ENCODE measurements around the gene GBF1. TPM values are rescaled to one million over a fixed set of nuclear protein-coding genes. Genes with fewer than 3 reads are reported as not detected.

GBF1 gene, protein sequence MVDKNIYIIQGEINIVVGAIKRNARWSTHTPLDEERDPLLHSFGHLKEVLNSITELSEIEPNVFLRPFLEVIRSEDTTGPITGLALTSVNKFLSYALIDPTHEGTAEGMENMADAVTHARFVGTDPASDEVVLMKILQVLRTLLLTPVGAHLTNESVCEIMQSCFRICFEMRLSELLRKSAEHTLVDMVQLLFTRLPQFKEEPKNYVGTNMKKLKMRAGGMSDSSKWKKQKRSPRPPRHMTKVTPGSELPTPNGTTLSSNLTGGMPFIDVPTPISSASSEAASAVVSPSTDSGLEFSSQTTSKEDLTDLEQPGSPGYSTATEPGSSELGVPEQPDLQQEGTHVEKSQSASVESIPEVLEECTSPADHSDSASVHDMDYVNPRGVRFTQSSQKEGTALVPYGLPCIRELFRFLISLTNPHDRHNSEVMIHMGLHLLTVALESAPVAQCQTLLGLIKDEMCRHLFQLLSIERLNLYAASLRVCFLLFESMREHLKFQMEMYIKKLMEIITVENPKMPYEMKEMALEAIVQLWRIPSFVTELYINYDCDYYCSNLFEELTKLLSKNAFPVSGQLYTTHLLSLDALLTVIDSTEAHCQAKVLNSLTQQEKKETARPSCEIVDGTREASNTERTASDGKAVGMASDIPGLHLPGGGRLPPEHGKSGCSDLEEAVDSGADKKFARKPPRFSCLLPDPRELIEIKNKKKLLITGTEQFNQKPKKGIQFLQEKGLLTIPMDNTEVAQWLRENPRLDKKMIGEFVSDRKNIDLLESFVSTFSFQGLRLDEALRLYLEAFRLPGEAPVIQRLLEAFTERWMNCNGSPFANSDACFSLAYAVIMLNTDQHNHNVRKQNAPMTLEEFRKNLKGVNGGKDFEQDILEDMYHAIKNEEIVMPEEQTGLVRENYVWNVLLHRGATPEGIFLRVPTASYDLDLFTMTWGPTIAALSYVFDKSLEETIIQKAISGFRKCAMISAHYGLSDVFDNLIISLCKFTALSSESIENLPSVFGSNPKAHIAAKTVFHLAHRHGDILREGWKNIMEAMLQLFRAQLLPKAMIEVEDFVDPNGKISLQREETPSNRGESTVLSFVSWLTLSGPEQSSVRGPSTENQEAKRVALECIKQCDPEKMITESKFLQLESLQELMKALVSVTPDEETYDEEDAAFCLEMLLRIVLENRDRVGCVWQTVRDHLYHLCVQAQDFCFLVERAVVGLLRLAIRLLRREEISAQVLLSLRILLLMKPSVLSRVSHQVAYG (N-terminal part only)
- 36.7 and 40.9 TPM in 2 replicates for total RNA-seq

DNA sequence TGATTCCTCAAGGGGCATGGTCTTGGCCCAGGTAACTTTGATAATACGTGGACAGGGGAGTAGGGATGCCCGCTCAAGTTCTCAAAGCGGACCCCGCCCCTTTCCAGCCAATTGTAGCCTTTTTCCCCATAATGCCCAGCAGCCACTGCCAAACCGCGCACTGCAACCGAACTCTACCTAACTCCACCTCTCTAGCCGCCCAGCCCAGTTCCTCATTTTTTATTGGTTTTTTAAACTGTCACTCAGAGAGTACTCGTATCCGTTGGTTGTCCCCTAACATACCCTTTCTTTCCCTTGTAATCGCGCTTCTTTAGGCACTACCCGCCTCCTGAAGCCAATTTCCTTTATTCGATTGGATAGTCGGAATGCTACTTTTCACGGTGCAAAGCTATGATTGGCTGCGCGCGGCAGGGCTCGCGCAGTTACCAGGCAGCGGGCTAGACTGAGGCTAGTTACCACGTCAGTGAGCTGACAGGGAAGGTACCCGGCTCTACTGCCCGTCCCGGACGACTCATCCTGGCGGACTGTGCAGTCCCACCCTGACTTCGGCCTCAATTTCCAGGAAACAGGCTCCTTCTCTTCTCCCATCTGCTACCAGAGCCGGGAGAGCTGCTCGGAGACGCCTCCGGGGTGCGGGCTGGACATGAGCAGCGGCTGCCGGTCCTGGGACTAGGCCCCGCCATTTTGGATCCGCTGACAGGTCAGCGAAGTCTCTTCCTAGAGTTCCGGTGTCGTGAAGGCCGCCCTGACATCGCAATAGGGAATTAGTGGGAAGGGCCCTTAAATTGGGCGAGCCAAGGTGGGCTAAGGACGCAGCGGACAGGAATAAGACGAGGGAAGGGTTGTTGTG lies at the start of gene GBF1:
GBF1 (plus strand) TSS at position 451 of the 850 bp plus-strand sequence. CDS start 13,407 bp downstream, outside the sequence.
- TF ChIP-seq, protein P1, sequence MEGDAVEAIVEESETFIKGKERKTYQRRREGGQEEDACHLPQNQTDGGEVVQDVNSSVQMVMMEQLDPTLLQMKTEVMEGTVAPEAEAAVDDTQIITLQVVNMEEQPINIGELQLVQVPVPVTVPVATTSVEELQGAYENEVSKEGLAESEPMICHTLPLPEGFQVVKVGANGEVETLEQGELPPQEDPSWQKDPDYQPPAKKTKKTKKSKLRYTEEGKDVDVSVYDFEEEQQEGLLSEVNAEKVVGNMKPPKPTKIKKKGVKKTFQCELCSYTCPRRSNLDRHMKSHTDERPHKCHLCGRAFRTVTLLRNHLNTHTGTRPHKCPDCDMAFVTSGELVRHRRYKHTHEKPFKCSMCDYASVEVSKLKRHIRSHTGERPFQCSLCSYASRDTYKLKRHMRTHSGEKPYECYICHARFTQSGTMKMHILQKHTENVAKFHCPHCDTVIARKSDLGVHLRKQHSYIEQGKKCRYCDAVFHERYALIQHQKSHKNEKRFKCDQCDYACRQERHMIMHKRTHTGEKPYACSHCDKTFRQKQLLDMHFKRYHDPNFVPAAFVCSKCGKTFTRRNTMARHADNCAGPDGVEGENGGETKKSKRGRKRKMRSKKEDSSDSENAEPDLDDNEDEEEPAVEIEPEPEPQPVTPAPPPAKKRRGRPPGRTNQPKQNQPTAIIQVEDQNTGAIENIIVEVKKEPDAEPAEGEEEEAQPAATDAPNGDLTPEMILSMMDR (IDR thresholded peaks at IDR 0.05; ENCODE audit: insufficient read depth, low read length, poor library complexity, severe bottlenecking): no peak
- no peaks in the 10 kb centered on the region for H3K36me3 ChIP-seq (ENCODE audit: control insufficient read depth, insufficient read depth, low read length)
- peak; percentile 99 for DNase-seq (ENCODE audit: low read depth)
- peaks cover 7% of the 10 kb centered on the region for H3K27me3 ChIP-seq (ENCODE audit: control insufficient read depth, insufficient read depth, low read length)
- peak within 1 kb of the TSS; percentile 94 for H3K4me3 ChIP-seq (ENCODE audit: low read depth, low read length)

DNA sequence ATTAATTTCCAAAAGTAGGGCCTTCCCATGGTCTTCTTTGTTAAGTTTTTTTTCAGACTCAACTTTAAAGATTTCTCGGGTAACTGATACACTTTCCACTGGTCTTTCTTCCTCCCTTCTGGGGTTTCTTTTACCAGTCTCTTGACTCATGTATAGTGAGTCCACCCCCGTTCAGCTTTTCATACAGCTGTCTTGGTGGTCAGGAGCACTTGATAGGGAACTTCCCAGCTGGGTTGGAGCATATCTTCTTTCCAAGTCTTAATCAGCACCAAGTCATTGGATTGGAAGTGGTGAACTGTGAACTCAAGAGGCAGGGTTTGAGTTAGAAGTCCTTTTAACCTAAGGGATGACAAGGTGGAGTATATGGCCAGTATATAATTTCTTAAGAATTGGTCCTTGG lies 48.4 kb upstream of the GBF1 start:
- TF ChIP-seq, protein P1 (IDR thresholded peaks at IDR 0.05; ENCODE audit: insufficient read depth, low read length, poor library complexity, severe bottlenecking): no peak
- DNase-seq (ENCODE audit: low read depth): no peak
- Histone ChIP-seq H3K4me3 (ENCODE audit: low read depth, low read length) (no peak overlapping the region), H3K36me3 (ENCODE audit: control insufficient read depth, insufficient read depth, low read length) (no peaks in the 10 kb centered on the region), H3K27me3 (ENCODE audit: control insufficient read depth, insufficient read depth, low read length) (no peaks in the 10 kb centered on the region)

DNA sequence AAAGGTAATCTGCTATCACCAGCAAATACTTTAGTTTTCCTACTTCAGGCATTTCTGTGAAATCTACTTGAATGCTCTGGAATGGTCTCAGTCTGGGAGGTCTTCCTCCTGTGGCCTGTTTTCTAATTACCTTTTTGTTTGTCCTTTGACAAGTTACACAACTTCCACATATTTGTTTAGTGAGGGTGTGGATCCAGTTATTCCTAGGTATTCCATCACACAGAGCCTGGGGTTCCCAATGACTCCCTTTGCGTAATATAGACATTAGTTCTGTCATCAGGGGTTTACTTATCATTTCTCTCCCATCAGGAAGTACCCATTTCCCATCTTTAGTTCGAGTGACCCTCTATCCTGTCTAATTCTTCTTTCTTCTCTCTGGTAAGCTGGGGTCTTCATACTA lies 47.3 kb upstream of the GBF1 start:
- H3K4me3 ChIP-seq (ENCODE audit: low read depth, low read length): no peak overlapping the region
- TF ChIP-seq, protein P1 (IDR thresholded peaks at IDR 0.05; ENCODE audit: insufficient read depth, low read length, poor library complexity, severe bottlenecking): no peak
- no peaks in the 10 kb centered on the region for H3K36me3 ChIP-seq (ENCODE audit: control insufficient read depth, insufficient read depth, low read length)
- DNase-seq (ENCODE audit: low read depth): no peak
- no peaks in the 10 kb centered on the region for H3K27me3 ChIP-seq (ENCODE audit: control insufficient read depth, insufficient read depth, low read length)

DNA sequence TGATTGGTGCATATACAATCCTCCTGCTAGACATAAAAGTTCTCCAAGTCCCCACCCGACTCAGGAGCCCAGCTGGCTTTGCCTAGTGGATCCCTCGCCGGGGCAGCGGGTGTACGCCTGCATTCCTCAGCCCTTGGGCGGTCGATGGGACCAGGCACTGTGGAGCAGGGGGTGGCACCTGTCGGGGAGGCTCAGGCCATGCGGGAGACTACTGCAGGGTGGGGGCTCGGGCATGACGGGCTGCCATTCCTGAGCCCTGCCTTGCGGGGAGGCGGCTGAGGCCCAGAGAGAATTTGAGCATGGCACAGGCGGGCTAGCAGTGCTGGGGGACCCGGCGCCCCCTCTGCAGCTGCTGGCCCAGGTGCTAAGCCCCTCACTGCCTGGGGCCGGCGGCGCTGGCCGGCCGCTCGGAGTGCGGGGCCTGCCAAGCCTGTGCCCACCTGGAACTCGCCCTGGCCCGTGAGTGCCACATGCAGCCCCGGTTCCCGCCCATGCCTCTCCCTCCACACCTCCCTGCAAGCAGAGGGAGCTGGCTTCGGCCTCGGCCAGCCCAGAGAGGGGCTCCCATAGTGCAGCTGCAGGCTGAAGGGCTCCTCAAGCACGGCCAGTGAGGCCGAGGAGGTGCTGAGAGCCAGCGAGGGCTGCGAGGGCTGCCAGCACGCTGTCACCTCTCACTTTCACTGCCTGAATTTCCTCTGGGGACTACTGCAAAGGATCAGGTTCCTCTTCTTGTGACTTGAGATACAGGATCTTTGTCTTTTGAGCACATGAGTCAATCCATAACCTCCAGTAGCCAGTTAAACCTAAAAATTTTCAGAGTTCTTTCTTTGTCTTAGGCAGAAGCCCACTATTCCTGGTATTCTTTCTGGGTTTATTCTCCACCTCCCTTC lies 44.3 kb upstream of the GBF1 start:
- H3K36me3 ChIP-seq (ENCODE audit: control insufficient read depth, insufficient read depth, low read length): no peaks in the 10 kb centered on the region
- TF ChIP-seq, protein P1 (IDR thresholded peaks at IDR 0.05; ENCODE audit: insufficient read depth, low read length, poor library complexity, severe bottlenecking): no peak
- H3K27me3 ChIP-seq (ENCODE audit: control insufficient read depth, insufficient read depth, low read length): no peaks in the 10 kb centered on the region
- H3K4me3 ChIP-seq (ENCODE audit: low read depth, low read length): no peak overlapping the region
- DNase-seq (ENCODE audit: low read depth): no peak

Measured in kidney epithelial cell (primary cell).